ENCODE measurements around the gene TIAM1. TPM values are rescaled to one million over a fixed set of nuclear protein-coding genes. Genes with fewer than 3 reads are reported as not detected.
A peak's percentile ranks its signal among the peaks of the same experiment; 100 is the strongest.

The TIAM1 gene
- total RNA-seq, 1 donor from 2014 or later, result 6.7 TPM

- Histone ChIP-seq H3K36me3 (ENCODE audit: control insufficient read depth, insufficient read depth, low read length) (no peaks in the 10 kb centered on the region), H3K27me3 (ENCODE audit: control insufficient read depth, insufficient read depth, low read length) (no peaks in the 10 kb centered on the region), H3K4me3 (ENCODE audit: low read depth, low read length) (no peak overlapping the region)
- no peak for DNase-seq (ENCODE audit: low read depth)
- TF ChIP-seq, protein P1, sequence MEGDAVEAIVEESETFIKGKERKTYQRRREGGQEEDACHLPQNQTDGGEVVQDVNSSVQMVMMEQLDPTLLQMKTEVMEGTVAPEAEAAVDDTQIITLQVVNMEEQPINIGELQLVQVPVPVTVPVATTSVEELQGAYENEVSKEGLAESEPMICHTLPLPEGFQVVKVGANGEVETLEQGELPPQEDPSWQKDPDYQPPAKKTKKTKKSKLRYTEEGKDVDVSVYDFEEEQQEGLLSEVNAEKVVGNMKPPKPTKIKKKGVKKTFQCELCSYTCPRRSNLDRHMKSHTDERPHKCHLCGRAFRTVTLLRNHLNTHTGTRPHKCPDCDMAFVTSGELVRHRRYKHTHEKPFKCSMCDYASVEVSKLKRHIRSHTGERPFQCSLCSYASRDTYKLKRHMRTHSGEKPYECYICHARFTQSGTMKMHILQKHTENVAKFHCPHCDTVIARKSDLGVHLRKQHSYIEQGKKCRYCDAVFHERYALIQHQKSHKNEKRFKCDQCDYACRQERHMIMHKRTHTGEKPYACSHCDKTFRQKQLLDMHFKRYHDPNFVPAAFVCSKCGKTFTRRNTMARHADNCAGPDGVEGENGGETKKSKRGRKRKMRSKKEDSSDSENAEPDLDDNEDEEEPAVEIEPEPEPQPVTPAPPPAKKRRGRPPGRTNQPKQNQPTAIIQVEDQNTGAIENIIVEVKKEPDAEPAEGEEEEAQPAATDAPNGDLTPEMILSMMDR (IDR thresholded peaks at IDR 0.05; ENCODE audit: insufficient read depth, low read length, poor library complexity, severe bottlenecking), result no peak
Measured at GRCh38 chr21:31310750-31311149, 33.3 kb downstream of the TIAM1 start.

DNA sequence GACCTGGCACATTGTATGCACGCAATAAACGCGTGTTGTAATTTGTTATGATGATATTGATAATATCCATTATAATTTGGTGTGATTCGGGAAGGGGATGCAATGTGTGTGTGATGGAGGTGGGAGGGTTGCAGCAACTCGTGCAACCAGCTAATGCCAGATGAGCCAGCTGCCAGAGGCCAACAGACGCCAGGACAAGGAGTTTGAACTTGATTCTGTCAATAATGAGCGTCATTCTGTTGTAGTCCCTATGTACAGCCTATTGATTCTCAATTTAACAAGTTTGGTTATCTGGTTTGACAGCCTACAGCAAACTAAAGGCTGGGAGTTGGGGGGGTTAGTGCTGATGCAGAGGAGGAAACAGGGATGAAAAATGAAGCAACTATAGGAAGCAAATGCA, 35.5 kb downstream of the TIAM1 start:
- Histone ChIP-seq H3K36me3 (ENCODE audit: control insufficient read depth, insufficient read depth, low read length) (no peaks in the 10 kb centered on the region), H3K27me3 (ENCODE audit: control insufficient read depth, insufficient read depth, low read length) (no peaks in the 10 kb centered on the region), H3K4me3 (ENCODE audit: low read depth, low read length) (no peak overlapping the region)
- TF ChIP-seq, protein P1 (IDR thresholded peaks at IDR 0.05; ENCODE audit: insufficient read depth, low read length, poor library complexity, severe bottlenecking), result no peak
- DNase-seq (ENCODE audit: low read depth), result no peak

GRCh38 chr21:31305888-31306287, 38.2 kb downstream of the TIAM1 start:
- no peaks in the 10 kb centered on the region for H3K27me3 ChIP-seq (ENCODE audit: control insufficient read depth, insufficient read depth, low read length)
- H3K4me3 ChIP-seq (ENCODE audit: low read depth, low read length), result no peak overlapping the region
- TF ChIP-seq, protein P1 (IDR thresholded peaks at IDR 0.05; ENCODE audit: insufficient read depth, low read length, poor library complexity, severe bottlenecking), result no peak
- H3K36me3 ChIP-seq (ENCODE audit: control insufficient read depth, insufficient read depth, low read length), result no peaks in the 10 kb centered on the region
- no peak for DNase-seq (ENCODE audit: low read depth)

DNA sequence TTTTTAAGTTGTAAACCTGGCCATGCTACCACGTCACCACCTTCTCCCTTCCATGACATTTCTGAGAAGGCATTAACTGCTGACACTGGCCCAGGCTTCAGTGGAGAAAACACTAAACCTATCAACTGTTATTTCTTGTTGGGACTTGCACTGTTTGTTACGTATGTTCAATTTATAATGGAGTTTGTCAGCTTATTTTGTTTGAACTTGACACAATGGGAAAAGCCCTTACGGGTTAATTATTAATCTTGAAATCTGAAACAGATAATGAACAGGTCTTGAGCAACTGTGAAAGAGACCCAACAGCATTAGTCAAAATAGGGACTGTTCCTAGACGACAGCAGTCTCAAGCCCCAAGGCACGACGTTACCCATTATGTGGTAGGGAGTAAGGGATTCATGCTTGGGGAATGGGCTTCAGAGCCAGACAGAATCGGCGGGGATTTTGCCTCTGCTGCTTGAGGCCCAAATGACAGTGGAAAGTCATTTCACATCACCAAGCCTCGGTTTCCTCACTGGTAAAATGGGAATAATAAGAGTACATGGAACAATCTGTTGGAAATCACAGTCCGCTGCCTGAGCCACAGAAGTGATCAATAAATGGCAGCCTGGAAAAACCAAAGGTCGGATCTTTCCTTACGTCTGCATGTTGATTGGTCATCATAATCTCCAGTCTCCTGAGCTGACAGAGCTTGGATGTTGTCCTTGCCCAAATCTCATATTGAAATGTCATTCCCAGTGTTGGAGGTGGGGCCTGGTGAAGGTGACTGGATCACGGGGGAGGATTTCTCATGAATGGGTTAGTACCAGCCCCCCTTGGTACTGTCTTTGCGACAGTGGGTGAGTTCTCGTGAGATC, 44.5 kb downstream of the TIAM1 start:
- DNase-seq (ENCODE audit: low read depth), result peak; percentile 21
- no peaks in the 10 kb centered on the region for H3K27me3 ChIP-seq (ENCODE audit: control insufficient read depth, insufficient read depth, low read length)
- no peaks in the 10 kb centered on the region for H3K36me3 ChIP-seq (ENCODE audit: control insufficient read depth, insufficient read depth, low read length)
- TF ChIP-seq, protein P1 (IDR thresholded peaks at IDR 0.05; ENCODE audit: insufficient read depth, low read length, poor library complexity, severe bottlenecking), result no peak
- no peak overlapping the region for H3K4me3 ChIP-seq (ENCODE audit: low read depth, low read length)

- no peaks in the 10 kb centered on the region for H3K27me3 ChIP-seq (ENCODE audit: control insufficient read depth, insufficient read depth, low read length)
- H3K36me3 ChIP-seq (ENCODE audit: control insufficient read depth, insufficient read depth, low read length), result no peaks in the 10 kb centered on the region
- no peak overlapping the region for H3K4me3 ChIP-seq (ENCODE audit: low read depth, low read length)
- TF ChIP-seq, protein P1 (IDR thresholded peaks at IDR 0.05; ENCODE audit: insufficient read depth, low read length, poor library complexity, severe bottlenecking), result no peak
- peak; percentile 45 for DNase-seq (ENCODE audit: low read depth)
Measured at GRCh38 chr21:31298618-31299269, 45.3 kb downstream of the TIAM1 start.
